GM12864 (cell line): ENCODE measurements around the gene TPM1.
"Not testable (repeated sequence)": the region's sequence is repeated elsewhere in the genome, so short reads cannot be mapped to it uniquely, and the experiment has no call there.

Source experiments
- DNase-seq: peaks from one replicate; pipeline ENCODE4 v3.0.0-alpha.2; 2011; ENCODE audit warnings: low read depth
- H3K4me3 ChIP-seq: 2 replicates; pipeline ENCODE4 v1.5.1; 2011; ENCODE audit warnings: mild to moderate bottlenecking, low read depth, low read length, control low read depth
- CTCF ChIP-seq: IDR thresholded peaks from 2 replicates; pipeline ENCODE4 v1.5.1; 2011; ENCODE audit warnings: low read depth, mild to moderate bottlenecking, moderate library complexity, low read length, control low read depth, inconsistent platforms; ENCODE audit errors: missing control alignments

Gene TPM1

GRCh38 chr15:63041974-63042876, at the start of gene TPM1:
Gene TPM1 (plus strand): TSS chr15:63042747. CDS start chr15:63042830, 83 bp downstream.
- no peak for DNase-seq
- no peak for TF ChIP-seq CTCF
- no peak within 1 kb of the TSS for H3K4me3 ChIP-seq

GRCh38 chr15:62993066-62993465, 49.5 kb upstream of the TPM1 start:
- no peak overlapping the region for H3K4me3 ChIP-seq
- DNase-seq = no peak
- TF ChIP-seq CTCF = no peak

- not testable (repeated sequence) for H3K4me3 ChIP-seq, DNase-seq
These were observed 48.9 kb upstream of the TPM1 start for GRCh38 chr15:62993632-62994031.

- H3K4me3 ChIP-seq = no peak overlapping the region
- no peak for TF ChIP-seq CTCF
- no peak for DNase-seq
These were observed 48.1 kb upstream of the TPM1 start for GRCh38 chr15:62994439-62994838.

GRCh38 chr15:62994975-62995681, 47.4 kb upstream of the TPM1 start:
- TF ChIP-seq CTCF = no peak
- H3K4me3 ChIP-seq = no peak overlapping the region
- DNase-seq = no peak

- H3K4me3 ChIP-seq = no peak overlapping the region
- no peak for DNase-seq
- TF ChIP-seq CTCF = no peak
These were observed 45.1 kb upstream of the TPM1 start for GRCh38 chr15:62997441-62997840.

- H3K4me3 ChIP-seq = no peak overlapping the region
- no peak for TF ChIP-seq CTCF
- no peak for DNase-seq
These were observed 44.2 kb upstream of the TPM1 start for GRCh38 chr15:62998262-62998890.
